Measurements from ENCODE around the gene MAPRE2.

MAPRE2 gene

GRCh38 chr18:35062408-35062807 lies 21.2 kb downstream of the MAPRE2 start:
- DNase-seq (ENCODE audit: low read depth): no peak

DNA sequence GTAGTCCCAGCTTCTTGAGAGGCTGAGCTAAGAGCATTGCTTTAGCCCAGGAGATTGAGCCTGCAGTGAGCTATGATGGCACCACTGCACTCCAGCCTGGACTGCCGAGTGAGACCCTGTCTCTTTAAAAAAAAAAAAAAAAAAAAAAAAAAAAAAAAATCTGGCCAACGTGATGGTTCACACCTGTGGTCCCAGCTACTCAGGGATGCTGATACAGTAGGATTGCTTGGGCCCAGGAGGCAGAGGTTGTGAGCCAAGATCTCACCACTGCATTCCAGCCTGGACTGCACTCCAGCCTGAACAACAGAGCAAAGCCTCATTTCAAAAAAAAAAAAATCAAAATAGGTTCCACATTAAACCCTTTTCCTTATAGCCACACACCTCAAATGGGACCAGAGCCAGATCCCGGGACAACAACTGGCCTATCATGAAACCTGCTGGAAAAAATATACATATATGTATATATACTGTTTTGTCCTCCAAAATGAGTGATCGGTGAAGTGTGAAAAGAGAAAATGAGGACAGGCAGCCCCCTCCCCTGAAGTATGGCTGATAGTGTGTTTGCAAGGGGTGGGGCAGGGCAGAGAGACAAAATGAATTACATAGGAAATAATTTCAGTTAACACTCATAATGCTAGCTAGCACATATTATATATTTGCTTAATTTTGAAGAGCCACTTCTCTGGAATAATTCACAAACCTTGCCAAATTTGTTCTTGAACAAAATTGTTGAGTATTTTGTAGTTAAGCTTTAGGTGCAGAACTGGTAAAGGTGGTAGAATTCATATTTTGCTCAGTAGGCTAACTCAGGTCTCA lies 22.9 kb downstream of the MAPRE2 start:
- DNase-seq (ENCODE audit: low read depth): no peak

DNA sequence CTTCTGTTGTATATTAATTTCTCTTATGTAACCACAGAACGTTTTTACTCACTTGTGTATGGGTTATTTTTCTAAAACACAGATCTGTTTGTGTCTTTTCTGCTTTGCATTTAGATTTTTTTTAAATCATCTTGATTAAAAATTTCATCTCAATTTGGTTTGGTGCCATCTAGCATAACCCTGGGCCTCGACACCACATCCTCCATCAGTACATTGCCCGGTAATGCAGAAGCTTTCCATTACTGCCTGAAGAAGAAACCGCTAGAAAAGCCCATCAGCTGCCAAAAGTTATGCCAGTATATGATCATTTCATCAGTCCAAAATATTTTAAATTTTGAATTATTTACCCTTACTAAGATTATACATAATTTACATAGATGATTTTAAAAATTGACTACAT lies 26.2 kb downstream of the MAPRE2 start:
- no peak for DNase-seq (ENCODE audit: low read depth)

DNA sequence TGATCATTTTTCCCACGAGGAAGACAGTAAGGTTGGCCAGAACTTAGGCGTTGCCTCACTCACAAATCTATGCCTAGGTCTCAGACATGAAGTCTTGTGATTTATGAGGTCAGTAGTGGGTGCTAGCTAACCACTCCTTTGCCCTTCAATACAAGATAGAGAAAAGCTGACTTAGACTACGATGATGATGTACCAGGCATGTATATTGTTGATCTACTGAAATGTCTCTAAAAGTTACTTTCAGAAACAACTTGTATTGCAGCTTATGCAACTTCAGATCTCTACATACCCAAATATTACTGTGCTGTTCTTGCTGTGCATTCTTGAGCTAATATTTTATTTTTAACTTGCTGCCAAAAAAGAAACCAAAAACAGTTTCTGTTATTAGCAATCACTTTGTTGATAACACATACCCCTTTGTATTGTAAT lies 30.6 kb downstream of the MAPRE2 start:
- DNase-seq (ENCODE audit: low read depth): no peak

DNA sequence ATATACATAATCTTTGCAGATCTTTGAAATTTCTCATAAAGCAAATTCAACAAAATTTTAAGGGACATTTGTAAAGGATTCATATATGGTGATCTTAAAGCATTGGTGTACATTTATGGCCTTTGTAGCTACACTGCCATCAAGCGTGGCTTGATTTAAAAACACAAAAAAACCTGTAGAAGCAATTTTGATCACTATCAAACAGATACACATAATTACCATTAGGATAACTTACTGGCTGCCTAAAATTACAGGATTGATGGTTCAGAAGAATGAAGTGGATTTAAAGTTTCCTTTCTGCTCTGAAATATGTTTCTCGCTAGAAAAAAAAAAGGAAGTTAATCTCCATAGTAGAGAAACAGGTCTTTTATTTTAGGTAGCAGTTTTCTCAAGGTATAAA lies 31.4 kb downstream of the MAPRE2 start:
- no peak for DNase-seq (ENCODE audit: low read depth)

- no peak for DNase-seq (ENCODE audit: low read depth)
These were observed 32.2 kb downstream of the MAPRE2 start for GRCh38 chr18:35073186-35074105.

DNA sequence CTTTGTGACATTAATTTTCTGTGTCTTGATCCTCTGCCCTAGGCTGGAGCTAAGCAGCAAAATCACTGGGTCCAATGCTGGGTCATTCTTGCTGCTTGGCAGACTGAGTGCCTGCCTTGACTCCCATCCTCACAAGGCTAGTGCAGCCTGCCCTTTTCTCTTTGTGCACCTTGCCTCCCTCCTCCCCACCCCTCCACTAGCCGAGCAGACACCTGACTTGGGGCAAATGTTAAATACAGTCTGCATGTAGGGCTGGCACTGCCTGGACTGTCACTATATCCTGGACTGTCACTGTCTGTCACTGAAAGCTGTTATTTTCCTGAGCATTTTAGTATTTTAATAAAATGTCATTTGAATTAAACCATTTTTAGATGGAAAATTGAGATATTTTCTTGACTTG lies 33.4 kb downstream of the MAPRE2 start:
- no peak for DNase-seq (ENCODE audit: low read depth)

DNA sequence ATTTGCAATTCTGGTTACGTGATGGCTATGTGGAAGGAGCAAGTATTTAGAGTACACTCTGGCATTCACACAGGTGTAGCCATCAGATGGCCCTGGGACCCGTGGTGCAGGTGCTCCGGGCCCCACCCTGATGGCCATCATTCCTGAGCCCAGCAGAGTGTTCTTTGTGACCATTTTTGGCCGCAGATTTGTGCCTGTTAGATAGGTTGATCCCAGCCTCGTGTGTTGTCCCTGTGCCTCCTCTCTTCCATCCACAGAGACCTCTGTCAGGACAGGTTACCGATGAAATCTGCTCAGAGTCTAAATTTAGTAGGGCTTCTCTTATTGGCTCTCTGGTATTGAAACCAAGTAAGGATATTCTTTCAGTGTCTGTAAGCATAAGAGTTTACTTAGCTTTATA lies 33.9 kb downstream of the MAPRE2 start:
- DNase-seq (ENCODE audit: low read depth): no peak

- no peak for DNase-seq (ENCODE audit: low read depth)
These were observed 35.1 kb downstream of the MAPRE2 start for GRCh38 chr18:35076135-35076924.

DNA sequence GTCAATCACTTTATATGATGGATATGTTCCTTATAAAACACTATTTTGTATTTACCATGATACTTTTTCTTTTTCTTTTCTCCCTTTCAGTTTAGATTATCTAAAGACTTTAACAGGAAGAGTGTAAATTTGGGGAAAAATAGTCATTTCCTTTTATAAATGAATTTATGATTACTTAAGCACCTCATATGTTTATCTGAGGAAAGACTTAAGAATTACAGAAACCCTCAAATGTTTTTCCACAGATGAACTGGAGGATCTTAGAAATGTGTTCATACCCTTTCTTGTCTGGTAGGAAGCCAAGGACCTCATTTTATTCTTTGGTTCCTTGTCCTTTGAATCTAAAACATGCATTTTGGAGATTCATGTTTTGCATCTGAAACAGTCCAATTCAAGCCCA lies 36.7 kb downstream of the MAPRE2 start:
- DNase-seq (ENCODE audit: low read depth): no peak

GRCh38 chr18:35080058-35080457 lies 38.8 kb downstream of the MAPRE2 start:
- no peak for DNase-seq (ENCODE audit: low read depth)

DNA sequence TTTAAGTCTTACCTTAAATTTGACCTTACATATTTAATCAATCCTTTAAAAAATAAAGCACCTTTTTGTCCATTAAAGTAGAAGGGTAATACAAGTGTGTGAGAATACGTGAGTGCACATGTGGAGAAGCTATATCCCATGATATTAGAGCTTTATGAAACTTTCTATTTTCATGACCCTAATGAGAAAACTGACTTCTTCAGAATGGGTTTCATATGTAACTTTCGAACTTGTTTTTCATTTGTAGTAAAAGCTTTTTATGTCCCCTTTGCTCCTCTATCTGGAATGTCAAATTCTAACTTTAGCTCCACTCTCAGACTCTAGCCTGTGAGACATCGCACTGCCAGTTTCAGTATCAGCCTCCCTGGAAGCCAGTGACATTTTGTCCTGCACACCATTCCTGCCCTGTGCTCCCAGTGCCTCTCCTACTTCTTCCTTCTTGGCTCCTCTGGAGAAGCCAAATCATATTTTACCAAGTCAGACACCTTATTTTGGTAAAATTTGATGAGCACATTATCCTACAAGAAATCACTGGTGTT lies 42.0 kb downstream of the MAPRE2 start:
- DNase-seq (ENCODE audit: low read depth): no peak

DNA sequence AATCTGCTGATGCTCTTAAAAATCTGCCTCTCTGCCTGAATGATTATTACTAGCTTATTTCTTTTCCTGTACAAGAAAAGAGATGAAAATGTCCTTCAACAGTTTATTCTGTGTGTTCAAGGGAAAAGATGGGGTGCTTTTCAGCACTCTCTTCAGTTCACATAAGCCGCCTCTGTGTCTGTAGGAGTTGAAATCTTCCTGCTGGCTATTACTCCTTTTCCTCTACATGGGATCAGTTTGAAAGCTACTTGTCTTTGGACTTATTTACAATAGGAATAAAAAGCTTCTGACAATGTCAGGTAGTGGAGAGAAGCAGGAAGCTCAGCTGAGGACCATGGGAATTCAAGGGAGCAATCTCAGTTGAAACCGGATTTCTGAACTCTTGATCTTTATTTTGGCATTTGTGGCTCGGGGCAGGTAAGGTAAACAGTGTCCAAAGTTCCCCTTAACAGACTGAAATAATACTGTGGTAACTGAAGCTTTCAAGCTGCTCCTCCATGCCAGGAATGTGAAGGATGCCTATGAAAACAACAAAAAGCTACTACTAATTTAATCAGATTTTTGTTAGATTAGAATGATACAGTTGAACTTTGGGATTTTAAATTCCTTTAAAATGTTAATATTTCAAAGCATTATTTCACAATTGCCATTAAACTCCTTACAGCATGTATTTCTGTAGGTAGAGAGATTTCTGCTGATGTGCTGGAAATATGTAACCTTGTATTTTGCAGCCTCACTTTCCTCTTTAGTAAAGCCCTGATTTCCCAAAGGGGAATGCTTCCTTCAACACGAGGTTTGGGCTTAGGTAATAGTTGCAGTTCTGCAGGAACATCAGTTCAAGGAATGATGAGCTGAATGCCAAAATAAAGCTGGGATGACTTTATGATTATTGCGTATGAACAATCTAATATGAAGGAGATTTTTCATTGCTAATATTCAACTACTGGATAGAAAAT lies 43.6 kb downstream of the MAPRE2 start:
- DNase-seq (ENCODE audit: low read depth): no peak

- DNase-seq (ENCODE audit: low read depth): no peak
These were observed 44.5 kb downstream of the MAPRE2 start for GRCh38 chr18:35085450-35086380.

DNA sequence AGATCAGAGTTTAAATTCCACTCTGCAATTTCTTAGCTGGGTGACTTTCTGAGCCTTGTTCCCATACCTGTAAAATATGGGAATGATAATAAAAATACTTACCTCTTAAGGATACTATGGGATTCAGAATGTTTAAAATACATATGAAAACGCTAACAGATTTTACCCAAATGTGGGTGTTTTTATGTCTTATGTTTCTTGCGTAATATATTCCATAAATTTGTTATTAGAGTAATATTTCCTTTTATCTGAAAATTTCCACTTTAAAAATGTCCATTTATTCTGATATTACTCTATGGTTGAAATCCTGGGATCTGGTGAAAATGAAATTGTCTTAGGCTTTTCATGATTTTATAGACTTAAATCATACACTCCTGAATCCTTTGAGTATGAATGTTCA lies 45.5 kb downstream of the MAPRE2 start:
- no peak for DNase-seq (ENCODE audit: low read depth)

DNA sequence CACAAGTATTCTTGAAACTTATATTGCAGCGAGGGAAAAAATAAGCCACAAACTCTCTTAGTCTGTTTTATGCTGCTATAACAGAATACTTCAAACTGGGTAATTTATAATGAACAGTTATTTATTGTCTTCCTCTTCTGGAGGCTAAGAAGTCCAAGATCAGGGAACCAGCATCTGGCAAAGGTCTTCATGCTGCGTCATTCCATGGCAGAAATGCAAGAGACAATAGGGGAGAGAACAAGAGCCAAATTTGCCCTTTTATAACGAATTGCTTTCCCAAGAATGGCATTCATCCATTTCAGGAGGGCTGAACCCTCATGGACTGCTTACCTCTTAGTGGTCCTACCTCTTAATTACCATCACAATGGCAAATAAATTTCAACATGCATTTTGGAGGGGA lies 46.5 kb downstream of the MAPRE2 start:
- DNase-seq (ENCODE audit: low read depth): no peak

DNA sequence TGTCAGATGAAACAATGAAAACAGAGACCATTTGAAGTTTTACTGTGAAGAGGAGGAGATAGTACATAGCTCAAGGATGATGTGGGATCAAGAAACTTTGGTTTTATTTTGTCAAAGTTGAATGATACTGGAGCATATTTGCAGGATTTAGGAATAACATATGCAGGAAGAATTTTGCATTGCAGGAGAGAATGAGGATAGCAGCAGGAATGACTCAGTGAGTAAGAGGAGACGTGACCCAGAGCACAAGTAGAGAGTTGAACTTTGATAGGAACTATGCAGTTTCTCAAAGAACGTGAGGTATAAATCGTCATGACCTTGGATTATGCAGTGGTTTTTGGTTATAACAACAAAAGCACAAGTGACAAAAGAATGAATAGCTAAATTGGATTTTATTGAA lies 47.7 kb downstream of the MAPRE2 start:
- DNase-seq (ENCODE audit: low read depth): no peak

GRCh38 chr18:35089382-35089781 lies 48.2 kb downstream of the MAPRE2 start:
- no peak for DNase-seq (ENCODE audit: low read depth)

DNA sequence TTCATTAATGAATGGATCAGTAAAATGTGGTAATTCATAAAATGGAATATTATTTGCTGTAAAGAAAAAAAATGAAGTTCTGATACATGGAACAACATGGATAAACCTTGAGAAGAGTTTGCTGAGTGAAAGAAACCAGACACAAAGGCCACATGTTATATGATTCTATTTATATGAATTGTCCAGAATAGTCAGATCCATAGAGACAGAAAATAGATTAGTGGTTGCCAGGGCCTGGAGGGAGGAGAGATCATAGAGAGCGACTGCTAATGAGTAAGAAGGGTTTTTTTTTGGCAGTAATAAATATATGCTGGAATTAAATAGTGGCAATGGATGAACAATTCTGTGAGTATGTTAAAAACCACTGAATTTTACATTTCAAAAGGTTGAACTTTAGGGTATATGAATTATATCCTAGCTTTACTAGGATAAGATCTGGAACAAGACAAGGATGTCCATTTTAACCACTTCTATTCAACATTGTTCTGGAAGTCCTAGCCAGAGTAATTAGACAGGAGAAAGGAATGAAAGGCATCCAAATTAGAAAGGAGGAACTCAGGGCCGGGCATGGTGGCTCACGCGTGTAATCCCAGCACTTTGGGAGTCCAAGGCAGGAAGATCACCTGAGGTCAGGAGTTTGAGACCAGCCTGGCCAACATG lies 48.8 kb downstream of the MAPRE2 start:
- DNase-seq (ENCODE audit: low read depth): no peak
